Stimulated activated CD8-positive, alpha-beta memory T cell treated with anti-CD3 and anti-CD28 coated beads, Interleukin-4, amount 100 ng/mL, for 1 hour (primary cell): ENCODE measurements around the gene SLC25A44.
A peak's percentile ranks its signal among the peaks of the same experiment; 100 is the strongest.
"Not testable (repeated sequence)": the region's sequence is repeated elsewhere in the genome, so short reads cannot be mapped to it uniquely, and the experiment has no call there.

Experiments used
- DNase-seq, 2 donors: peaks; one replicate each; pipeline ENCODE4 v3.0.0-alpha.2; 2020; ENCODE audit warnings: low read depth in 2 of 2, low spot score in 1 of 2

Gene SLC25A44

GRCh38 chr1:156203331-156203730 lies 9.4 kb downstream of the SLC25A44 start:
- no peak for DNase-seq

- no peak for DNase-seq
Measured at GRCh38 chr1:156204686-156205085, 10.8 kb downstream of the SLC25A44 start.

- no peak for DNase-seq
Measured at GRCh38 chr1:156211243-156211642, 17.3 kb downstream of the SLC25A44 start.

GRCh38 chr1:156212130-156212529 lies 18.2 kb downstream of the SLC25A44 start:
- DNase-seq, result no peak

- peak; percentile 90 to 91 for DNase-seq
Measured at GRCh38 chr1:156212833-156213643, 19.1 kb downstream of the SLC25A44 start, which contains the start of gene PMF1. Gene PMF1, plus strand, starts transcription at chr1:156213007. Its CDS starts 9 bp downstream, at chr1:156213016.

GRCh38 chr1:156213644-156213966 lies 19.7 kb downstream of the SLC25A44 start:
- DNase-seq, result no peak

- no peak for DNase-seq
Measured at GRCh38 chr1:156214024-156214748, 20.3 kb downstream of the SLC25A44 start.

- not testable (repeated sequence) for DNase-seq
Measured at GRCh38 chr1:156216361-156217086, 22.6 kb downstream of the SLC25A44 start.

GRCh38 chr1:156217871-156218270 lies 24.0 kb downstream of the SLC25A44 start:
- no peak for DNase-seq

GRCh38 chr1:156220226-156220625 lies 26.3 kb downstream of the SLC25A44 start:
- no peak for DNase-seq

- no peak for DNase-seq
Measured at GRCh38 chr1:156221986-156222692, 28.2 kb downstream of the SLC25A44 start.

GRCh38 chr1:156225677-156226014 lies 31.7 kb downstream of the SLC25A44 start:
- no peak for DNase-seq

GRCh38 chr1:156226116-156226538 lies 32.2 kb downstream of the SLC25A44 start:
- DNase-seq, result no peak

- no peak for DNase-seq
Measured at GRCh38 chr1:156226782-156227181, 32.9 kb downstream of the SLC25A44 start.

GRCh38 chr1:156228501-156228900 lies 34.6 kb downstream of the SLC25A44 start:
- no peak for DNase-seq

- no peak for DNase-seq
Measured at GRCh38 chr1:156229809-156230472, 36.0 kb downstream of the SLC25A44 start.

- no peak for DNase-seq
Measured at GRCh38 chr1:156230473-156230837, 36.6 kb downstream of the SLC25A44 start.

GRCh38 chr1:156232201-156232894 lies 38.4 kb downstream of the SLC25A44 start:
- no peak for DNase-seq

- DNase-seq, result no peak
Measured at GRCh38 chr1:156233426-156234127, 39.7 kb downstream of the SLC25A44 start.

- no peak for DNase-seq
Measured at GRCh38 chr1:156236164-156236563, 42.3 kb downstream of the SLC25A44 start.
